Measurements from ENCODE around the gene ZEB2.

DNA sequence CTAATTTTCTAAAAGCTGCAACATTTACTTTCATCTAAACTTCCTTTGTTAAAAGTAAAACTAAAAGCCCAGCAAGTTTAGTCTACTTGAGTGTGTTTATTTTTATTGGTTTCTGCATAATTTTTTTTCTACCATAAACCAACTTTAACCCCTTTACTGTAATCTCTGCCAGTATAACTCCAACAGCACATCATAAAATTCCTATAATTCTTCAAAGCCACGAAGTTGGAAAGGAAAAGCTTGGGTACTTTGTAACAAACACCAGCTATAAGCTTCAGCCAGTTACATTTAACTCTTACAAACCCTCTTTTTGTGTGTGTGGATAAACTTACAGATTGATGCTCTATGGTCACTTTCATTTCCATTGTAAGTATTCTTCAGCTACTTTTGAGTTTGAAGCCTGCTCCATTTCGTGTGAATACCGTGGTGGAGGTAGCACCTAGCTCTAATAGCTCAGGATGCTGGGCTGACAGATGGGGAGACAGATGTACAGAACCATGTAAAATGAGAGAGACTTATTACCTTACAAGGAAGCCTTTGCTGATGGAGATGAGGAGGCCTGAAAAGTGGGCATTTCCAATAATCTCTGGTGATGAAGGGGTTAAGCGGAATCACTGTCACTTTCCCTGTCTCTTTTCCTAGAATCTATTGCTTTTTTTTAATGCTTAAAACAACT, 42.5 kb downstream of the ZEB2 start:
- TF ChIP-seq, protein P1, sequence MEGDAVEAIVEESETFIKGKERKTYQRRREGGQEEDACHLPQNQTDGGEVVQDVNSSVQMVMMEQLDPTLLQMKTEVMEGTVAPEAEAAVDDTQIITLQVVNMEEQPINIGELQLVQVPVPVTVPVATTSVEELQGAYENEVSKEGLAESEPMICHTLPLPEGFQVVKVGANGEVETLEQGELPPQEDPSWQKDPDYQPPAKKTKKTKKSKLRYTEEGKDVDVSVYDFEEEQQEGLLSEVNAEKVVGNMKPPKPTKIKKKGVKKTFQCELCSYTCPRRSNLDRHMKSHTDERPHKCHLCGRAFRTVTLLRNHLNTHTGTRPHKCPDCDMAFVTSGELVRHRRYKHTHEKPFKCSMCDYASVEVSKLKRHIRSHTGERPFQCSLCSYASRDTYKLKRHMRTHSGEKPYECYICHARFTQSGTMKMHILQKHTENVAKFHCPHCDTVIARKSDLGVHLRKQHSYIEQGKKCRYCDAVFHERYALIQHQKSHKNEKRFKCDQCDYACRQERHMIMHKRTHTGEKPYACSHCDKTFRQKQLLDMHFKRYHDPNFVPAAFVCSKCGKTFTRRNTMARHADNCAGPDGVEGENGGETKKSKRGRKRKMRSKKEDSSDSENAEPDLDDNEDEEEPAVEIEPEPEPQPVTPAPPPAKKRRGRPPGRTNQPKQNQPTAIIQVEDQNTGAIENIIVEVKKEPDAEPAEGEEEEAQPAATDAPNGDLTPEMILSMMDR (IDR thresholded peaks at IDR 0.05; ENCODE audit: borderline replicate concordance, extremely low read depth, low read length, poor library complexity, severe bottlenecking): no peak
- TF ChIP-seq EZH2 (IDR thresholded peaks at IDR 0.05; ENCODE audit: borderline replicate concordance, low read depth, low read length, severe bottlenecking): no peak
